ENCODE data around the gene NAPEPLD.
"Not testable (repeated sequence)": the region's sequence is repeated elsewhere in the genome, so short reads cannot be mapped to it uniquely, and the experiment has no call there.

NAPEPLD gene

GRCh38 chr7:103152744-103153617 lies 4.1 kb upstream of the NAPEPLD start:
- WGBS (ENCODE audit: extremely low coverage, insufficient coverage, insufficient read length): no CpG with 5 or more reads among the region's 23 CpGs
- H3K36me3 ChIP-seq (ENCODE audit: control insufficient read depth in 1 of 2, insufficient read depth in 2 of 2, low read length in 2 of 2); H3K4me1 ChIP-seq (ENCODE audit: control insufficient read depth in 1 of 2, insufficient read depth in 2 of 2, low read length in 2 of 2); H3K9me3 ChIP-seq (ENCODE audit: insufficient read depth, low read depth, low read length); DNase-seq; H3K14ac ChIP-seq (ENCODE audit: low read length); H3K4ac ChIP-seq (ENCODE audit: low read depth, low read length); H3K79me2 ChIP-seq (ENCODE audit: control insufficient read depth, insufficient read depth, low read length, poor library complexity); H2BK12ac ChIP-seq (ENCODE audit: low read length); H3K27me3 ChIP-seq (ENCODE audit: insufficient read depth, low read length); H4K8ac ChIP-seq (ENCODE audit: low read depth, low read length); H3K23ac ChIP-seq (ENCODE audit: low read length); H2BK120ac ChIP-seq (ENCODE audit: insufficient read depth, low read length, poor library complexity); H3K79me1 ChIP-seq (ENCODE audit: low read length); H4K12ac ChIP-seq (ENCODE audit: low read depth, low read length); H3K9ac ChIP-seq (ENCODE audit: low read length); H4K91ac ChIP-seq (ENCODE audit: low read depth, low read length); H3K27ac ChIP-seq (ENCODE audit: low read depth, low read length); H3K18ac ChIP-seq (ENCODE audit: low read length); H3K4me2 ChIP-seq (ENCODE audit: low read length); H2AFZ ChIP-seq (ENCODE audit: insufficient read depth, low read length, poor library complexity); H2BK5ac ChIP-seq (ENCODE audit: low read depth, low read length, poor library complexity); H2AK5ac ChIP-seq (ENCODE audit: low read length); H3K4me3 ChIP-seq (ENCODE audit: low read depth, low read length): not testable (repeated sequence)

- H3K4me3 ChIP-seq (ENCODE audit: low read depth, low read length); H4K12ac ChIP-seq (ENCODE audit: low read depth, low read length); H2BK5ac ChIP-seq (ENCODE audit: low read depth, low read length, poor library complexity); H3K79me2 ChIP-seq (ENCODE audit: control insufficient read depth, insufficient read depth, low read length, poor library complexity); H2AK5ac ChIP-seq (ENCODE audit: low read length); H3K9ac ChIP-seq (ENCODE audit: low read length); H4K91ac ChIP-seq (ENCODE audit: low read depth, low read length); H2BK120ac ChIP-seq (ENCODE audit: insufficient read depth, low read length, poor library complexity); H3K4me2 ChIP-seq (ENCODE audit: low read length); H3K14ac ChIP-seq (ENCODE audit: low read length); H3K79me1 ChIP-seq (ENCODE audit: low read length); H3K4me1 ChIP-seq (ENCODE audit: control insufficient read depth in 1 of 2, insufficient read depth in 2 of 2, low read length in 2 of 2); DNase-seq; H3K4ac ChIP-seq (ENCODE audit: low read depth, low read length); H2AFZ ChIP-seq (ENCODE audit: insufficient read depth, low read length, poor library complexity); H2BK12ac ChIP-seq (ENCODE audit: low read length); H3K27ac ChIP-seq (ENCODE audit: low read depth, low read length); H3K36me3 ChIP-seq (ENCODE audit: control insufficient read depth in 1 of 2, insufficient read depth in 2 of 2, low read length in 2 of 2); H3K27me3 ChIP-seq (ENCODE audit: insufficient read depth, low read length); H3K23ac ChIP-seq (ENCODE audit: low read length); H3K9me3 ChIP-seq (ENCODE audit: insufficient read depth, low read depth, low read length); H3K18ac ChIP-seq (ENCODE audit: low read length); H4K8ac ChIP-seq (ENCODE audit: low read depth, low read length): not testable (repeated sequence)
- no CpG with 5 or more reads among the region's 8 CpGs for WGBS (ENCODE audit: extremely low coverage, insufficient coverage, insufficient read length)
Observed at GRCh38 chr7:103151993-103152676, 3.2 kb upstream of the NAPEPLD start.

GRCh38 chr7:103150192-103150591 lies 1.3 kb upstream of the NAPEPLD start:
- Histone ChIP-seq H3K4ac (ENCODE audit: low read depth, low read length) (no peak overlapping the region), H2BK5ac (ENCODE audit: low read depth, low read length, poor library complexity) (no peak overlapping the region), H3K9ac (ENCODE audit: low read length) (no peak overlapping the region), H4K8ac (ENCODE audit: low read depth, low read length) (no peak overlapping the region), H2AK5ac (ENCODE audit: low read length) (no peak overlapping the region), H4K91ac (ENCODE audit: low read depth, low read length) (no peak overlapping the region), H3K18ac (ENCODE audit: low read length) (no peak overlapping the region), H3K23ac (ENCODE audit: low read length) (no peak overlapping the region), H3K4me1 (ENCODE audit: control insufficient read depth in 1 of 2, insufficient read depth in 2 of 2, low read length in 2 of 2) (peaks cover 3 to 7% of the 10 kb centered on the region in 2 experiments), H3K27ac (ENCODE audit: low read depth, low read length) (no peak overlapping the region), H3K27me3 (ENCODE audit: insufficient read depth, low read length) (no peaks in the 10 kb centered on the region), H3K79me2 (ENCODE audit: control insufficient read depth, insufficient read depth, low read length, poor library complexity) (peaks cover 6% of the 10 kb centered on the region), H3K4me2 (ENCODE audit: low read length) (no peak overlapping the region), H3K79me1 (ENCODE audit: low read length) (peaks cover 10% of the 10 kb centered on the region), H3K36me3 (ENCODE audit: control insufficient read depth in 1 of 2, insufficient read depth in 2 of 2, low read length in 2 of 2) (no peaks in the 10 kb centered on the region), H2BK12ac (ENCODE audit: low read length) (no peak overlapping the region), H4K12ac (ENCODE audit: low read depth, low read length) (no peak overlapping the region), H2BK120ac (ENCODE audit: insufficient read depth, low read length, poor library complexity) (no peak overlapping the region), H2AFZ (ENCODE audit: insufficient read depth, low read length, poor library complexity) (no peak overlapping the region), H3K14ac (ENCODE audit: low read length) (no peak overlapping the region), H3K9me3 (ENCODE audit: insufficient read depth, low read depth, low read length) (no peaks in the 10 kb centered on the region), H3K4me3 (ENCODE audit: low read depth, low read length) (no peak overlapping the region)
- peak; percentile 66 to 88 for DNase-seq

GRCh38 chr7:103149808-103150180 lies 895 bp upstream of the NAPEPLD start:
- no peaks in the 10 kb centered on the region for H3K36me3 ChIP-seq (ENCODE audit: control insufficient read depth in 1 of 2, insufficient read depth in 2 of 2, low read length in 2 of 2)
- no CpG with 5 or more reads among the region's 11 CpGs for WGBS (ENCODE audit: extremely low coverage, insufficient coverage, insufficient read length)
- DNase-seq: no peak
- H3K18ac ChIP-seq (ENCODE audit: low read length): no peak overlapping the region
- peaks cover 6% of the 10 kb centered on the region for H3K79me2 ChIP-seq (ENCODE audit: control insufficient read depth, insufficient read depth, low read length, poor library complexity)
- H4K12ac ChIP-seq (ENCODE audit: low read depth, low read length): peak overlapping the region; percentile 92
- peaks cover 10% of the 10 kb centered on the region for H3K79me1 ChIP-seq (ENCODE audit: low read length)
- no peak overlapping the region for H3K23ac ChIP-seq (ENCODE audit: low read length)
- H3K27ac ChIP-seq (ENCODE audit: low read depth, low read length): peak overlapping the region; percentile 95
- H2BK5ac ChIP-seq (ENCODE audit: low read depth, low read length, poor library complexity): peak overlapping the region; percentile 93
- no peak overlapping the region for H3K4ac ChIP-seq (ENCODE audit: low read depth, low read length)
- H3K14ac ChIP-seq (ENCODE audit: low read length): peak overlapping the region; percentile 97
- peak overlapping the region; percentile 97 for H4K91ac ChIP-seq (ENCODE audit: low read depth, low read length)
- H3K27me3 ChIP-seq (ENCODE audit: insufficient read depth, low read length): no peaks in the 10 kb centered on the region
- H2BK120ac ChIP-seq (ENCODE audit: insufficient read depth, low read length, poor library complexity): no peak overlapping the region
- no peak overlapping the region for H3K4me3 ChIP-seq (ENCODE audit: low read depth, low read length)
- peaks cover 3 to 7% of the 10 kb centered on the region in 2 experiments for H3K4me1 ChIP-seq (ENCODE audit: control insufficient read depth in 1 of 2, insufficient read depth in 2 of 2, low read length in 2 of 2)
- H3K9ac ChIP-seq (ENCODE audit: low read length): no peak overlapping the region
- peak overlapping the region; percentile 63 for H3K4me2 ChIP-seq (ENCODE audit: low read length)
- H2AK5ac ChIP-seq (ENCODE audit: low read length): no peak overlapping the region
- no peaks in the 10 kb centered on the region for H3K9me3 ChIP-seq (ENCODE audit: insufficient read depth, low read depth, low read length)
- H2BK12ac ChIP-seq (ENCODE audit: low read length): no peak overlapping the region
- peak overlapping the region; percentile 99 for H4K8ac ChIP-seq (ENCODE audit: low read depth, low read length)
- peak overlapping the region; percentile 91 for H2AFZ ChIP-seq (ENCODE audit: insufficient read depth, low read length, poor library complexity)

Data from trophoblast cell (in vitro differentiated cells and primary cell).